Inflammatory macrophage treated with lipopolysaccharide for 4 hours (primary cell): ENCODE results near the gene LRRC9.
A peak's percentile ranks its signal among the peaks of the same experiment; 100 is the strongest.
"Not testable (repeated sequence)": the region's sequence is repeated elsewhere in the genome, so short reads cannot be mapped to it uniquely, and the experiment has no call there.

Experiments used
- DNase-seq: peaks from one replicate; pipeline ENCODE4 v3.0.0-alpha.2; 2020

LRRC9 gene

GRCh38 chr14:60067882-60068281 is 147.9 kb downstream of the LRRC9 start:
- no peak for DNase-seq

- no peak for DNase-seq
These were observed 159.8 kb downstream of the LRRC9 start for GRCh38 chr14:60079723-60080122.

- DNase-seq, result peak; percentile 16
These were observed 165.1 kb downstream of the LRRC9 start for GRCh38 chr14:60085085-60085484.

- DNase-seq, result no peak
These were observed 165.7 kb downstream of the LRRC9 start for GRCh38 chr14:60085693-60086092.

- no peak for DNase-seq
These were observed 167.7 kb downstream of the LRRC9 start for GRCh38 chr14:60087668-60088067.

GRCh38 chr14:60089221-60089620 is 169.3 kb downstream of the LRRC9 start:
- peak; percentile 50 for DNase-seq

GRCh38 chr14:60090864-60091519 is 171.0 kb downstream of the LRRC9 start:
- peak; percentile 13 for DNase-seq

- peak; percentile 98 for DNase-seq
These were observed 171.9 kb downstream of the LRRC9 start, which contains the start of gene PCNX4 for GRCh38 chr14:60091550-60092525. TSS of gene PCNX4 (plus strand) at chr14:60091923. CDS start at chr14:60107639, 15,716 bp downstream.

- peak; percentile 33 for DNase-seq
These were observed 172.6 kb downstream of the LRRC9 start for GRCh38 chr14:60092526-60092920.

GRCh38 chr14:60093080-60093479 is 173.1 kb downstream of the LRRC9 start:
- peak; percentile 32 for DNase-seq

- DNase-seq, result peak; percentile 35
These were observed 173.7 kb downstream of the LRRC9 start for GRCh38 chr14:60093606-60094005.

GRCh38 chr14:60094306-60094897 is 174.5 kb downstream of the LRRC9 start:
- no peak for DNase-seq

- no peak for DNase-seq
These were observed 175.3 kb downstream of the LRRC9 start for GRCh38 chr14:60095231-60095630.

- no peak for DNase-seq
These were observed 176.0 kb downstream of the LRRC9 start for GRCh38 chr14:60095781-60096450.

- DNase-seq, result no peak
These were observed 178.0 kb downstream of the LRRC9 start for GRCh38 chr14:60097974-60098373.

- DNase-seq, result not testable (repeated sequence)
These were observed 179.9 kb downstream of the LRRC9 start for GRCh38 chr14:60099855-60100254.

GRCh38 chr14:60101786-60102185 is 181.8 kb downstream of the LRRC9 start:
- peak; percentile 22 for DNase-seq

GRCh38 chr14:60102389-60102788 is 182.4 kb downstream of the LRRC9 start:
- DNase-seq, result peak; percentile 85

GRCh38 chr14:60106339-60106738 is 186.4 kb downstream of the LRRC9 start:
- peak; percentile 82 for DNase-seq

- no peak for DNase-seq
These were observed 187.5 kb downstream of the LRRC9 start for GRCh38 chr14:60107477-60107876.

GRCh38 chr14:60111732-60112131 is 191.8 kb downstream of the LRRC9 start:
- no peak for DNase-seq
